Upper lobe of left lung (tissue), 6 donors: Measurements from ENCODE around the gene TMEM116. TPM values are rescaled to one million over a fixed set of nuclear protein-coding genes. Genes with fewer than 3 reads are reported as not detected.

ENCODE experiments used
- ATAC-seq, 2 donors: fragments of 200-7000 bp; cut with Tn5 transposase; one replicate each; pipeline ENCODE4 v1.9.1; 2022; ENCODE audit warnings: mild to moderate bottlenecking in 2 of 2, moderate library complexity in 2 of 2; ENCODE audit not compliant: low FRiP score in 2 of 2
- DNase-seq, 2 donors: peaks; one replicate each; pipeline ENCODE4 v3.0.0-alpha.2; 2019 to 2020
- H3K27ac ChIP-seq, 4 donors: fragments of 200-600 bp; sonication (generic); one replicate each; pipeline ENCODE4 v1.5.1; 2016 to 2019
- H3K27me3 ChIP-seq, 4 donors: fragments of 200-600 bp; sonication (generic); one replicate each; pipeline ENCODE4 v1.5.1; 2017 to 2019
- H3K36me3 ChIP-seq, 4 donors: fragments of 200-600 bp; sonication (generic); one replicate each; pipeline ENCODE4 v1.5.1; 2016 to 2019
- H3K4me1 ChIP-seq, 4 donors: fragments of 200-600 bp; sonication (generic); one replicate each; pipeline ENCODE4 v1.5.1; 2018 to 2019
- H3K4me3 ChIP-seq, 4 donors: fragments of 200-600 bp; sonication (generic); one replicate each; pipeline ENCODE4 v1.5.1; 2017 to 2019; ENCODE audit warnings: mild to moderate bottlenecking in 2 of 4, moderate library complexity in 1 of 4
- H3K9me3 ChIP-seq, 4 donors: fragments of 200-600 bp; sonication (generic); one replicate each; pipeline ENCODE4 v1.5.1; 2018 to 2019
- EP300 ChIP-seq, 4 donors: sonication (generic); formaldehyde crosslinking; IDR thresholded peaks; one replicate each; pipeline ENCODE4 v1.5.1; 2017; ENCODE audit warnings: antibody characterized with exemption in 4 of 4, control low read depth in 2 of 4
- POLR2A ChIP-seq, 4 donors: fragments of 450-650 bp; IDR thresholded peaks; one replicate each; pipeline ENCODE4 v1.5.1; 2016 to 2017; ENCODE audit warnings: antibody characterized with exemption in 4 of 4, mild to moderate bottlenecking in 2 of 4
- POLR2AphosphoS5 ChIP-seq, 2 donors: sonication (generic); formaldehyde crosslinking; IDR thresholded peaks; one replicate each; pipeline ENCODE4 v1.5.1; 2017; ENCODE audit warnings: antibody characterized with exemption in 2 of 2
- WGBS, 2 donors: methylation state at CpG; one replicate each; pipeline ENCODE4 v1.1.5; 2017 to 2018; 5-methylcytosine and 5-hydroxymethylcytosine counted together
- total RNA-seq, 6 donors: library from RNA; depleted of rRNA in 4 of 6; stranded (reverse); fragments of >200 nt in 4 of 6; gene quantifications; one replicate each; pipeline versions ENCODE4 v1.1.0 to v1.2.1, GENCODE V29; 2016 to 2021
- TF ChIP-seq, protein P1 (sequence below), 6 experiments: fragments of 450-650 bp in 4 of 6; fragments of 200-600 bp in 2 of 6; sonication (generic) in 2 of 6; IDR thresholded peaks; one replicate each; pipeline ENCODE4 v1.5.1; 2016 to 2019; ENCODE audit warnings: antibody characterized with exemption in 6 of 6
- donor health status: DM: no; HTN: no; CAD: no; lungs with moderate emphysema.
- donor health status: DM: no; HTN: yes; CAD: no; lungs with severe emphysema.

The TMEM116 gene
- total RNA-seq, 6 donors from 2014 or later, result 14.8 to 41.9 (median 21.2) TPM

DNA sequence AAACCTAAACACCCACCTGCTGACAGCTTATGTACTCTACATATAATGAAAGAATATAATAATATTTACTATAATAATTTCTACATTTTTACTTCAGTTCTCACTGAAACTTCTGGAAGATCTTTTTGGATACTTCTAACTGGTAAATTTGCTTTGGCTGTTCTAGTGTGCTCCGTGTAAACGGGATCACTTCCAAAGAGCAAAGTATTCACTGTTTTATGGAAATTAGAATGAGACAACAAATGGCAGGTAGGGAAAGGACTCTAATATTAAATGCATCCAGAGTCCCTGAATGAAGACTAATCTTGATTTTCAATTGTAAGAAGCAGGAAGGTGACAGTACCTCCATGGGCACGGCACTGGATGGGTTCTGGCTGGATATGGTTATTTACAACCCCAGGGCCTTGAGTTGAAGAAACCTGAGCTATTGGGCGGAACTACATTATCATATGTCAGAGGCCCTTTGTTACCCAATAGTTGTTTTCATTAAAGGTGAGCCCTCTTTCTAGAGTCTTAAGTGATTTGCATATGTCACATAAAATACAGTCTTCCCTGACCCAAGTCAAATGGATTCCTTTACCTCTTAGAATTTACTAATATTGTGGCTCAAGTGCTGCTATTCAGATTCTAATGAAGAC lies 10.9 kb upstream of the TMEM116 start:
- ATAC-seq (no peak), DNase-seq (no peak)
- Histone ChIP-seq H3K9me3 (no peaks in the 10 kb centered on the region), H3K27me3 (no peaks in the 10 kb centered on the region), H3K4me1 (peaks cover 3 to 16% (median 6%) of the 10 kb centered on the region in 4 donors), H3K36me3 (peaks cover 17 to 68% (median 35%) of the 10 kb centered on the region in 4 donors), H3K4me3 (no peak overlapping the region), H3K27ac (no peak overlapping the region)
- TF ChIP-seq, protein P1, sequence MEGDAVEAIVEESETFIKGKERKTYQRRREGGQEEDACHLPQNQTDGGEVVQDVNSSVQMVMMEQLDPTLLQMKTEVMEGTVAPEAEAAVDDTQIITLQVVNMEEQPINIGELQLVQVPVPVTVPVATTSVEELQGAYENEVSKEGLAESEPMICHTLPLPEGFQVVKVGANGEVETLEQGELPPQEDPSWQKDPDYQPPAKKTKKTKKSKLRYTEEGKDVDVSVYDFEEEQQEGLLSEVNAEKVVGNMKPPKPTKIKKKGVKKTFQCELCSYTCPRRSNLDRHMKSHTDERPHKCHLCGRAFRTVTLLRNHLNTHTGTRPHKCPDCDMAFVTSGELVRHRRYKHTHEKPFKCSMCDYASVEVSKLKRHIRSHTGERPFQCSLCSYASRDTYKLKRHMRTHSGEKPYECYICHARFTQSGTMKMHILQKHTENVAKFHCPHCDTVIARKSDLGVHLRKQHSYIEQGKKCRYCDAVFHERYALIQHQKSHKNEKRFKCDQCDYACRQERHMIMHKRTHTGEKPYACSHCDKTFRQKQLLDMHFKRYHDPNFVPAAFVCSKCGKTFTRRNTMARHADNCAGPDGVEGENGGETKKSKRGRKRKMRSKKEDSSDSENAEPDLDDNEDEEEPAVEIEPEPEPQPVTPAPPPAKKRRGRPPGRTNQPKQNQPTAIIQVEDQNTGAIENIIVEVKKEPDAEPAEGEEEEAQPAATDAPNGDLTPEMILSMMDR (IDR thresholded peaks at IDR 0.05), result no peak
- TF ChIP-seq EP300 (IDR thresholded peaks at IDR 0.05), result no peak
- no peak for TF ChIP-seq POLR2A (IDR thresholded peaks at IDR 0.05)
- no peak for TF ChIP-seq POLR2AphosphoS5 (IDR thresholded peaks at IDR 0.05)
- 78 to 83% methylated on average over 4 of the region's 4 CpGs for WGBS, 2 donors

DNA sequence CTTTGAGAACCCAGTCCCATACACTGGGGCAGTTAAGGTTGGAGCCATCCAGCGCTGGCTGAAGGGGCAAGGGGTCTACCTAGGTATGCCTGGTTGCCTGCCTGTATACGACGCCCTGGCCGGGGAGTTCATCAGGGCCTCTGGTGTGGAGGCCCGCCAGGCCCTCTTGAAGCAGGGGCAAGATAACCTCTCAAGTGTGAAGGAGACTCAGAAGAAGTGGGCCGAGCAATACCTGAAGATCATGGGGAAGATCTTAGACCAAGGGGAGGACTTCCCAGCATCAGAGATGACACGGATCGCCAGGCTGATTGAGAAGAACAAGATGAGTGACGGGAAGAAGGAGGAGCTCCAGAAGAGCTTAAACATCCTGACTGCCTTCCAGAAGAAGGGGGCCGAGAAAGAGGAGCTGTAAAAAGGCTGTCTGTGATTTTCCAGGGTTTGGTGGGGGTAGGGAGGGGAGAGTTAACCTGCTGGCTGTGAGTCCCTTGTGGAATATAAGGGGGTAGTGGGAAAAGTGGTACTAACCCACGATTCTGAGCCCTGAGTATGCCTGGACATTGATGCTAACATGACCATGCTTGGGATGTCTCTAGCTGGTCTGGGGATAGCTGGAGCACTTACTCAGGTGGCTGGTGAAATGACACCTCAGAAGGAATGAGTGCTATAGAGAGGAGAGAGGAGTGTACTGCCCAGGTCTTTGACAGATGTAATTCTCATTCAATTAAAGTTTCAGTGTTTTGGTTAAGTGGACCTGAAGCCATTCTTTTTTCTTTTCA lies 9.5 kb upstream of the TMEM116 start:
- no peaks in the 10 kb centered on the region for H3K27me3 ChIP-seq
- ATAC-seq, result peak in 1 of 2 donors; percentile 14

DNA sequence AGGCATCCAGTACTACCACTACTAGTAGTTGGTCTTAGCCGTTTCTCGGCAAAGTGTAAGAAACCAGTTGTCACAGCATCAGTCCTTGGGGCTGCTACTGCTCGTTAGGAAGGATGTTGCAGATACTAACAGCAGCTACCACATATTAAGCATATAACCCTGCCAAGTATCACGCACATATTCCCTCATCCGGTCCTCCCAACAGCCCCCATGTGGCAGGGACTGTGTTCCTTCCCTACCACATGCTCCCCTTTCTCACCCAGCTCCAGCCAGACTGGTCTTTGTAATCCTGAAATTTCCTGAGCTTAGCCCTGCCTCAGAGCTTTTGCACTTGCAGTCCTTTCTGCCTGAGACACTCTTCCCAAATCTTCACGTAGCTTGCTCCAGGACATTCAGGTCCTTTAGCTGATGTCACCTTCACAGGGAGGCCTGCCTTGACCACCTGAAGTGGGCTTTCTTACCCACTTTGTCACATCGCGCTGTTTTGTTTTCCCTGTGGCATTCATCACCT lies 8.0 kb upstream of the TMEM116 start:
- peaks cover 8 to 38% (median 10%) of the 10 kb centered on the region in 4 donors for H3K4me1 ChIP-seq
- TF ChIP-seq EP300 (IDR thresholded peaks at IDR 0.05) (no peak), POLR2AphosphoS5 (IDR thresholded peaks at IDR 0.05) (no peak), POLR2A (IDR thresholded peaks at IDR 0.05) (no peak)
- TF ChIP-seq, protein P1 (IDR thresholded peaks at IDR 0.05), result no peak
- H3K27ac ChIP-seq, result no peak overlapping the region
- ATAC-seq (no peak), DNase-seq (no peak)
- WGBS, 2 donors, result 87 to 92% methylated on average over 8 of the region's 8 CpGs
- no peaks in the 10 kb centered on the region for H3K9me3 ChIP-seq
- peaks cover 17 to 64% (median 36%) of the 10 kb centered on the region in 4 donors for H3K36me3 ChIP-seq
- H3K27me3 ChIP-seq, result no peaks in the 10 kb centered on the region
- no peak overlapping the region for H3K4me3 ChIP-seq

More for the DNA sequence above, 9.5 kb upstream of the TMEM116 start:
- WGBS, 2 donors, result 80 to 84% methylated on average over 10 to 11 of the region's 11 CpGs
- Histone ChIP-seq H3K4me1 (peaks cover 3 to 29% (median 10%) of the 10 kb centered on the region in 4 donors), H3K4me3 (no peak overlapping the region), H3K36me3 (peaks cover 17 to 60% (median 35%) of the 10 kb centered on the region in 4 donors), H3K27ac (no peak overlapping the region), H3K9me3 (no peaks in the 10 kb centered on the region)
- DNase-seq, result no peak
- TF ChIP-seq EP300 (IDR thresholded peaks at IDR 0.05), result no peak
- no peak for TF ChIP-seq POLR2AphosphoS5 (IDR thresholded peaks at IDR 0.05)
- no peak for TF ChIP-seq POLR2A (IDR thresholded peaks at IDR 0.05)
- TF ChIP-seq, protein P1 (IDR thresholded peaks at IDR 0.05), result no peak

DNA sequence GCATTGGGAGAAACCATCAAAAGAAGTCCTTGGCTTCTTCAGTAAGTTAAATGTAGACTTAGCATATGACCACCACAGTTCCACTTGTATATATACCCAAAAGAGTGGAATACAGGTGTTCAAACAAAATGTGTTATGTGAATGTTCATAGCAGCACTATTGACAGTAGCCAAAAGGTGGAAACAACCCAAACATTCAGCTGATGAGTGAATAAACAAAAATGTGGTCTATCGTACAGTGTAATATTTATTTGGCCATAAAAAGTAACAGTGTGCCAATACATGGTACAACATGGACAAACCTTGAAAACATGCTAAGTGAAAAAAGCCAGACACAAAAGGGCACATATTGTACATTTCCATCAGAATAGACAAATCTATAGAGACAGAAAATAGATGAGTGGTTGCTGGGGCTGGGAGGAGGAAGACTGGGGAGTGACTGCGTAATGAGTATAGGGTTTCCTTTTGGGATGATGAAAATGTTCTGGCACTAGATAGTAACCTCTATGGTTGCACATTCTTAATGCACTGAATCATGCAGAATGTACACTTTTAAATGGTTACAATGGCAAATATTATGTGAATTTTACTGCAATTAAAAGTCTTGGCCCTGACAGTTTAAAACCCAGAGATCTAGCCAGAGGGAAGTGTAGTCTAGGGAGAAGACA lies 5.7 kb upstream of the TMEM116 start:
- DNase-seq, result no peak
- 72 to 76% methylated on average over 2 of the region's 2 CpGs for WGBS, 2 donors
- Histone ChIP-seq H3K27ac (no peak overlapping the region), H3K9me3 (no peaks in the 10 kb centered on the region), H3K4me1 (peaks cover 13 to 54% (median 20%) of the 10 kb centered on the region in 4 donors), H3K27me3 (no peaks in the 10 kb centered on the region), H3K4me3 (no peak overlapping the region), H3K36me3 (peaks cover 17 to 54% (median 33%) of the 10 kb centered on the region in 4 donors)
- ATAC-seq, result no peak
- no peak for TF ChIP-seq POLR2AphosphoS5 (IDR thresholded peaks at IDR 0.05)
- TF ChIP-seq EP300 (IDR thresholded peaks at IDR 0.05), result no peak
- TF ChIP-seq, protein P1 (IDR thresholded peaks at IDR 0.05), result no peak
- no peak for TF ChIP-seq POLR2A (IDR thresholded peaks at IDR 0.05)
